Ishikawa (cell line): ENCODE measurements around the gene DPH6.

Experiments used
- CEBPB ChIP-seq: IDR thresholded peaks from 2 replicates; pipeline ENCODE4 v1.6.1; 2012
- CREB1 ChIP-seq: IDR thresholded peaks from 2 replicates; pipeline ENCODE4 v1.6.1; 2012; ENCODE audit warnings: low read depth
- EGR1 ChIP-seq: IDR thresholded peaks from 2 replicates; pipeline ENCODE4 v1.6.1; 2012
- EP300 ChIP-seq: IDR thresholded peaks from 2 replicates; pipeline ENCODE4 v1.6.1; 2012; ENCODE audit warnings: borderline replicate concordance
- FOXM1 ChIP-seq: IDR thresholded peaks from 2 replicates; pipeline ENCODE4 v1.6.1; 2012; ENCODE audit warnings: low read depth, borderline replicate concordance
- NFIC ChIP-seq: IDR thresholded peaks from 2 replicates; pipeline ENCODE4 v1.6.1; 2012
- RAD21 ChIP-seq: IDR thresholded peaks from 2 replicates; pipeline ENCODE4 v1.6.1; 2012; ENCODE audit warnings: low read depth
- TAF1 ChIP-seq: IDR thresholded peaks from 2 replicates; pipeline ENCODE4 v1.6.1; 2012; ENCODE audit warnings: low read depth, mild to moderate bottlenecking
- TCF12 ChIP-seq: IDR thresholded peaks from 2 replicates; pipeline ENCODE4 v1.6.1; 2012; ENCODE audit warnings: low read depth
- TEAD4 ChIP-seq: IDR thresholded peaks from 2 replicates; pipeline ENCODE4 v1.6.1; 2012
- YY1 ChIP-seq: IDR thresholded peaks from 2 replicates; pipeline ENCODE4 v1.6.1; 2012; ENCODE audit warnings: low read depth
- ZBTB7A ChIP-seq: IDR thresholded peaks from 2 replicates; pipeline ENCODE4 v1.6.1; 2012; ENCODE audit warnings: low read depth
- TF ChIP-seq, protein P1 (sequence below): IDR thresholded peaks from 2 replicates; pipeline ENCODE4 v1.6.1; 2012; ENCODE audit warnings: low read depth, mild to moderate bottlenecking
- TF ChIP-seq, protein P2 (sequence below): IDR thresholded peaks from 2 replicates; pipeline ENCODE4 v1.6.1; 2012
- TF ChIP-seq, protein P3 (sequence below): IDR thresholded peaks from 2 replicates; pipeline ENCODE4 v1.6.1; 2012

DPH6 gene

DNA sequence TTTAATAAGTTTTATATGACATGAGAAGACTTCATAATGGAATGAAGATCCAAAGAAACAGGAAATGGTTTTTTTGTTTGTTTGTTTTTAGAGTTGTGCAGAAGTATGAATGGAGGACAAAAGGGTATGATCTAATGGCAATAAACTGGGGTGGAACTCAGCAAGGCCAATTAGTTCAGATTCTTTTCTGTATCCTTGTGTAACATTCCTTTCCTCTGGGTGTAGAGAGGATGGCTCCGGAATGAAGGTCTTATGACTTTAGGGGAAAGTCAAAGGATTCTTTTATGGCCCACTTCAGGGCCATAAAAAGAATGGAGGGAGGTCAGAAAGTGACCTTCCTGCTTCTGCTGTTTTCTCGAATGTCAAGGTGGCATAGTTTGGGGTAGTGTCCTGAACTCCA lies 152.6 kb downstream of the DPH6 start:
- no peak for TF ChIP-seq EP300
- no peak for TF ChIP-seq RAD21
- no peak for TF ChIP-seq FOXM1
- TF ChIP-seq CEBPB = no peak
- no peak for TF ChIP-seq TAF1
- TF ChIP-seq, protein P1, sequence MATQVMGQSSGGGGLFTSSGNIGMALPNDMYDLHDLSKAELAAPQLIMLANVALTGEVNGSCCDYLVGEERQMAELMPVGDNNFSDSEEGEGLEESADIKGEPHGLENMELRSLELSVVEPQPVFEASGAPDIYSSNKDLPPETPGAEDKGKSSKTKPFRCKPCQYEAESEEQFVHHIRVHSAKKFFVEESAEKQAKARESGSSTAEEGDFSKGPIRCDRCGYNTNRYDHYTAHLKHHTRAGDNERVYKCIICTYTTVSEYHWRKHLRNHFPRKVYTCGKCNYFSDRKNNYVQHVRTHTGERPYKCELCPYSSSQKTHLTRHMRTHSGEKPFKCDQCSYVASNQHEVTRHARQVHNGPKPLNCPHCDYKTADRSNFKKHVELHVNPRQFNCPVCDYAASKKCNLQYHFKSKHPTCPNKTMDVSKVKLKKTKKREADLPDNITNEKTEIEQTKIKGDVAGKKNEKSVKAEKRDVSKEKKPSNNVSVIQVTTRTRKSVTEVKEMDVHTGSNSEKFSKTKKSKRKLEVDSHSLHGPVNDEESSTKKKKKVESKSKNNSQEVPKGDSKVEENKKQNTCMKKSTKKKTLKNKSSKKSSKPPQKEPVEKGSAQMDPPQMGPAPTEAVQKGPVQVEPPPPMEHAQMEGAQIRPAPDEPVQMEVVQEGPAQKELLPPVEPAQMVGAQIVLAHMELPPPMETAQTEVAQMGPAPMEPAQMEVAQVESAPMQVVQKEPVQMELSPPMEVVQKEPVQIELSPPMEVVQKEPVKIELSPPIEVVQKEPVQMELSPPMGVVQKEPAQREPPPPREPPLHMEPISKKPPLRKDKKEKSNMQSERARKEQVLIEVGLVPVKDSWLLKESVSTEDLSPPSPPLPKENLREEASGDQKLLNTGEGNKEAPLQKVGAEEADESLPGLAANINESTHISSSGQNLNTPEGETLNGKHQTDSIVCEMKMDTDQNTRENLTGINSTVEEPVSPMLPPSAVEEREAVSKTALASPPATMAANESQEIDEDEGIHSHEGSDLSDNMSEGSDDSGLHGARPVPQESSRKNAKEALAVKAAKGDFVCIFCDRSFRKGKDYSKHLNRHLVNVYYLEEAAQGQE = no peak
- no peak for TF ChIP-seq YY1
- no peak for TF ChIP-seq CREB1
- no peak for TF ChIP-seq NFIC

DNA sequence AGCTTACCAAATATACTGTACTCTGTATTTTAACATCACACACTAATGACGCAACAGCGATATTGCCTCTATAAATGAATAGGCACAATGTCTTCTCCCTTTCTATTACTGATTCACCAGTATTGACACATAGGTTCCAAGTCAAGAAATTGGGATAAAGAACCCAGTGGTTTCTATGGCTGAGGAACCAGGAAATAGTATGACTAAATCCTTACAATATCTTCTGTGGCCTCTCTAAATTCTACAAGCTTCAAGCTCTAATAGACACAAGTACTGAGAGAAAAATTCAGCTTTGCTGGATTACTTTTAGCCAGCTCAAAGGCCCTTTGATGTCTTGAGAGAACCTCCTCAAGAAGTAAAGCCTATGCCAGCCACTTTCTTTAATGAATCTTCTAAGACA lies 162.5 kb downstream of the DPH6 start:
- TF ChIP-seq EP300 (no peak), TCF12 (no peak), TAF1 (no peak), FOXM1 (no peak)
- TF ChIP-seq, protein P2, sequence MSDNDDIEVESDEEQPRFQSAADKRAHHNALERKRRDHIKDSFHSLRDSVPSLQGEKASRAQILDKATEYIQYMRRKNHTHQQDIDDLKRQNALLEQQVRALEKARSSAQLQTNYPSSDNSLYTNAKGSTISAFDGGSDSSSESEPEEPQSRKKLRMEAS = no peak

DNA sequence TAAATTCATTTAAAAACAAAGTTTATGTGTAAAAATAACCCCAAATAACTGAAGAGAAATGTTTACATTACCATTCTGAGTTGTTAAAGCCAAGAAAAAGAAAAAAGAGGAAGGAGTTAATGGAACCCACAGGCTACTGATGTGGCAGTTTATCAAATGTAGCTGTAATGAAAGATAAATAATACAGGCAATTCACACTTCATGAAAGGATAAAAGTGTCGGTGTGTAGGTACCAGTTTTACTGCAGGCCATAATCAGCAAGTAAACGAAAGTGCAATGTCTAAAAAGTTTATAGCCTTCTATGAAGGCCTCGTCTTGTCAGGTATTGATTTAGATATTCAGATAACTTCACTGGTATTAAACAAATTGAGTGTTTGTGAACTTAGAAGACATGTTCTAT lies 164.6 kb downstream of the DPH6 start:
- TF ChIP-seq EP300 (no peak), ZBTB7A (no peak), TEAD4 (no peak), CREB1 (no peak), TCF12 (no peak), FOXM1 (no peak), NFIC (no peak), CEBPB (no peak), YY1 (no peak), EGR1 (no peak), RAD21 (no peak), TAF1 (no peak)
- TF ChIP-seq, protein P2 = no peak
- TF ChIP-seq, protein P3, sequence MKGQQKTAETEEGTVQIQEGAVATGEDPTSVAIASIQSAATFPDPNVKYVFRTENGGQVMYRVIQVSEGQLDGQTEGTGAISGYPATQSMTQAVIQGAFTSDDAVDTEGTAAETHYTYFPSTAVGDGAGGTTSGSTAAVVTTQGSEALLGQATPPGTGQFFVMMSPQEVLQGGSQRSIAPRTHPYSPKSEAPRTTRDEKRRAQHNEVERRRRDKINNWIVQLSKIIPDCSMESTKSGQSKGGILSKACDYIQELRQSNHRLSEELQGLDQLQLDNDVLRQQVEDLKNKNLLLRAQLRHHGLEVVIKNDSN = no peak
- TF ChIP-seq, protein P1 = no peak

DNA sequence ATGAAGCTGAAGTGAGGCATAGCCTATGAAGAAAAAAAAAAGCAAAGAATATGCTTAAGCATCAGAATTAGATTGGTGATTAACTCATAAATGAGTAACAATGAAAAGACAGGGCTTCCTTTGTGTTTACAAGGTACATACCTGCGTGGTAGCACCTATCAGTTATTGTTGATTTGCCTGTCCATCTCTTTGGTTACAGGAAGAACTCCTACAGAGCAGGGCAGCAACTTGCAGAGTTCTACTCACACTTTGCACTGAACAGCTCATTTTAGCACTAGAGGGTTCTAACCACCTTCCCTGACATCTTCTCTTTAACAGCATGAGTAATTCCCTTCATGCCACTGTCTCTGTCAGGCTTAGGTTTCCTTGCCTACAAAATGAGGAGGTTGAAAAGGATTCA lies 166.0 kb downstream of the DPH6 start:
- TF ChIP-seq YY1 (no peak), ZBTB7A (no peak), EGR1 (no peak), NFIC (no peak), FOXM1 (no peak)
- TF ChIP-seq, protein P2 = no peak
- TF ChIP-seq, protein P1 = no peak

DNA sequence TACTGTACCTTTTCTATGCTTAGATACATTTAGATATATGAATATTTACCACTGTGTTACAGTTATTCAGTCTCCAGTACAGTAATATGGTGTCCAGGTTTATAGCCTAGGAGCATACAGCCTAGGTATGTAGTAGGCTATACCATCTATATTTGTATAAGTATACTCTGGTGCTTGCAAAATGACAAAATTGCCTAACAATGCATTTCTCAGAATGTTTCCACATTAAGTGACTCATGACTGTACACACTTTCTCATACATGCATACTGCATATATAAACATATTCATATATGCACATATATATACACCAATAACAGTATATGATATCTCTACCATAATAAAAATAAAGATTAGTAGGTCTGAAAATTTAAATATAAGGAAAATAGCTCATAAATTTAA lies 169.3 kb downstream of the DPH6 start:
- no peak for TF ChIP-seq RAD21
- no peak for TF ChIP-seq TEAD4
- TF ChIP-seq EP300 = no peak
- no peak for TF ChIP-seq CREB1
- TF ChIP-seq, protein P2 = no peak
- TF ChIP-seq ZBTB7A = no peak
- no peak for TF ChIP-seq TAF1
- TF ChIP-seq CEBPB = no peak
- no peak for TF ChIP-seq FOXM1
- TF ChIP-seq, protein P3 = no peak
- TF ChIP-seq, protein P1 = no peak
- TF ChIP-seq TCF12 = no peak
- TF ChIP-seq YY1 = no peak
- TF ChIP-seq EGR1 = no peak
- TF ChIP-seq NFIC = no peak
